ENCODE data around the gene JAKMIP2. TPM values are rescaled to one million over a fixed set of nuclear protein-coding genes. Genes with fewer than 3 reads are reported as not detected.
"Not testable (repeated sequence)": the region's sequence is repeated elsewhere in the genome, so short reads cannot be mapped to it uniquely, and the experiment has no call there.

JAKMIP2 gene
- total and polyA plus RNA-seq, 4 donors, result 0.93 to 3.8 (median 2.1) TPM

DNA sequence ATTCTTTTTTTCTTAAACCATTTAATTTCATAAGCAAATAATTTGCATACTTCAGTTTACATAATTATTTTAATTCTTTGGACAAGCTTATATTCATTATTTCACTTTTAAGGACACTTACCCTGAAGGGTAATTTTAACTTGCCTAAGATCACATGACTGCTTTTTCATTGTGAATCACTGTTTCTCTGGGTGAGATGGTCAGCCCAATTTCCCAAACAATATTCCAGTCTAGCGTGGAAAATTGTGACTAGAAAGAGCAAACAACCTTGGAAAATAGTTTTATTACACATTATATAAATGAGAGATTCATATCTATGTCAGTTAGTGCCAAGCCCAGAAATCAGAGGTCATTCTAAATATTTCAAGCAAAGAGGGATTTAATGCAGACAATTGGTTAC lies 21.4 kb upstream of the JAKMIP2 start:
- Histone ChIP-seq H3K9ac (ENCODE audit: insufficient read depth in 1 of 2, low read length in 2 of 2) (no peak overlapping the region), H3K4me1 (ENCODE audit: control insufficient read depth in 5 of 5, insufficient read depth in 5 of 5, low read length in 5 of 5) (peaks cover 0 to 24% (median 10%) of the 10 kb centered on the region in 5 donors), H3K36me3 (ENCODE audit: control insufficient read depth in 4 of 4, insufficient read depth in 4 of 4, low read length in 4 of 4) (no peaks in the 10 kb centered on the region), H3K27ac (ENCODE audit: low read depth in 1 of 2, low read length in 1 of 2) (no peak overlapping the region), H3K27me3 (ENCODE audit: control insufficient read depth in 3 of 3, insufficient read depth in 3 of 3, low read length in 2 of 3) (no peaks in the 10 kb centered on the region), H3K4me3 (no peak overlapping the region), H3K9me3 (ENCODE audit: control insufficient read depth in 4 of 4, insufficient read depth in 3 of 4, low read length in 3 of 4) (peaks cover 0 to 2% (median 0%) of the 10 kb centered on the region in 4 donors)
- DNase-seq, result no peak
- no peak for ATAC-seq (ENCODE audit: insufficient read depth, low FRiP score)
- 0 to 53% methylated on average over 1 of the region's 1 CpG for WGBS, 2 donors
- TF ChIP-seq, protein P1, sequence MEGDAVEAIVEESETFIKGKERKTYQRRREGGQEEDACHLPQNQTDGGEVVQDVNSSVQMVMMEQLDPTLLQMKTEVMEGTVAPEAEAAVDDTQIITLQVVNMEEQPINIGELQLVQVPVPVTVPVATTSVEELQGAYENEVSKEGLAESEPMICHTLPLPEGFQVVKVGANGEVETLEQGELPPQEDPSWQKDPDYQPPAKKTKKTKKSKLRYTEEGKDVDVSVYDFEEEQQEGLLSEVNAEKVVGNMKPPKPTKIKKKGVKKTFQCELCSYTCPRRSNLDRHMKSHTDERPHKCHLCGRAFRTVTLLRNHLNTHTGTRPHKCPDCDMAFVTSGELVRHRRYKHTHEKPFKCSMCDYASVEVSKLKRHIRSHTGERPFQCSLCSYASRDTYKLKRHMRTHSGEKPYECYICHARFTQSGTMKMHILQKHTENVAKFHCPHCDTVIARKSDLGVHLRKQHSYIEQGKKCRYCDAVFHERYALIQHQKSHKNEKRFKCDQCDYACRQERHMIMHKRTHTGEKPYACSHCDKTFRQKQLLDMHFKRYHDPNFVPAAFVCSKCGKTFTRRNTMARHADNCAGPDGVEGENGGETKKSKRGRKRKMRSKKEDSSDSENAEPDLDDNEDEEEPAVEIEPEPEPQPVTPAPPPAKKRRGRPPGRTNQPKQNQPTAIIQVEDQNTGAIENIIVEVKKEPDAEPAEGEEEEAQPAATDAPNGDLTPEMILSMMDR (IDR thresholded peaks at IDR 0.05; ENCODE audit: control extremely low read depth, extremely low read depth), result no peak

DNA sequence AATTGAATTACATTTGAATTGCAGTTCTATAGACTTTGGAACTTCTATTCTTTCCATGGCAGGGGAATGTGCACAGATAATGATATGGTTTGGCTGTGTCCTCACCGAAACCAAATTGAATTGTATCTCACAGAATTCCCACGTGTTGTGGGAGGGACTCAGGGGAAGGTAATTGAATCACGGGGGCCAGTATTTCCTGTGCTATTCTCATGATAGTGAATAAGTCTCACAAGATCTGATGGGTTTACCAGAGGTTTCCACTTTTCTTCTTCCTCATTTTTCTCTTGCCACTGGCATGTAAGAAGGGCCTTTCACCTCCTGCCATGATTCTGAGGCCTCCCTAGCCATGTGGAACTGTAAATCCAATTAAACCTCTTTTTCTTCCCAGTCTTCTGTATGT lies 20.6 kb upstream of the JAKMIP2 start:
- not testable (repeated sequence) for H3K27ac ChIP-seq (ENCODE audit: low read depth in 1 of 2, low read length in 1 of 2); H3K9me3 ChIP-seq (ENCODE audit: control insufficient read depth in 4 of 4, insufficient read depth in 3 of 4, low read length in 3 of 4); DNase-seq; H3K9ac ChIP-seq (ENCODE audit: insufficient read depth in 1 of 2, low read length in 2 of 2); H3K27me3 ChIP-seq (ENCODE audit: control insufficient read depth in 3 of 3, insufficient read depth in 3 of 3, low read length in 2 of 3); H3K4me3 ChIP-seq; ATAC-seq (ENCODE audit: insufficient read depth, low FRiP score); H3K36me3 ChIP-seq (ENCODE audit: control insufficient read depth in 4 of 4, insufficient read depth in 4 of 4, low read length in 4 of 4)
- H3K4me1 ChIP-seq (ENCODE audit: control insufficient read depth in 5 of 5, insufficient read depth in 5 of 5, low read length in 5 of 5), result peaks cover 0 to 24% (median 10%) of the 10 kb centered on the region in 5 donors
- WGBS, 2 donors, result 36 to 58% methylated on average over 3 of the region's 3 CpGs

DNA sequence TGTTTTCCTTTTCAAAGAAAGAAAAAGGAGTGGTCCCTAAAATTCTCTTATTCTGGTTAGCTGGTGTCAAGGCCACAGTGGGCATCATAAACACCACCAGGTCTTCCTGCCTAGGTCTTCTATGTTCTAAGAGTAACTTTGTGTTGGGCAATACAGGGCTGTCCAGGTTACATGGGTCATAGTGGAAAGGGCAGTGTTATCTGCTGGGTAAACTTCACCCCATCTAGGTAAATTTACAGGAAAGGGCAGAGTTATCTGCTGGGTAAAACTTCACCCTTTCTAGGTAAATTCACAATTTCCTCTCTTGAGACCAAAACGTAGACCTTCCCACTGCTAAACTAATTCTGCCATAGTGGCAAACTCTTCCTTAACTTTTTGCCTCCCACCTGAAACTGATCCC lies 18.9 kb upstream of the JAKMIP2 start:
- WGBS, 2 donors, result 71 to 79% methylated on average over 1 of the region's 1 CpG
- ATAC-seq (ENCODE audit: insufficient read depth, low FRiP score), result no peak

DNA sequence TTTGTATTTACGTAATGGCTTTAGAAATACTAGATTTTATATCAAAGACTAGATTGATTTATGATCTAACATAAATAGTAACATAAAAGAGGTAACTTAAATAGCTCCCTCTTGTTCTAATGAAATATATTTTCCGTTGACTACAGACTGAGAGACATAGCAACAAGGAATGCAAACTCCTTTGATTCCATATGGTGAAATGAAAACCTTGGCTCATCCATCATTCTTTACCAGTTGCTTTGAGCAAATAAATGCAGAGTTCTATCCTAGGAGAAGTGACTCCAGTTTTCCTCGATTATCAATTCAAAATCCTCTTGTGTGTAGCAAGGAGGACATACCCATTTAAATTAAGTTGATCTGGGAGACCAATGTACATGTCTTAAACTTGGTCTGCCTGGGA lies 18.0 kb upstream of the JAKMIP2 start:
- H3K4me3 ChIP-seq, result no peak overlapping the region
- H3K9ac ChIP-seq (ENCODE audit: insufficient read depth in 1 of 2, low read length in 2 of 2), result no peak overlapping the region
- H3K27ac ChIP-seq (ENCODE audit: low read depth in 1 of 2, low read length in 1 of 2), result no peak overlapping the region
- H3K27me3 ChIP-seq (ENCODE audit: control insufficient read depth in 3 of 3, insufficient read depth in 3 of 3, low read length in 2 of 3), result no peaks in the 10 kb centered on the region
- H3K9me3 ChIP-seq (ENCODE audit: control insufficient read depth in 4 of 4, insufficient read depth in 3 of 4, low read length in 3 of 4), result peaks cover 0 to 2% (median 0%) of the 10 kb centered on the region in 4 donors
- H3K4me1 ChIP-seq (ENCODE audit: control insufficient read depth in 5 of 5, insufficient read depth in 5 of 5, low read length in 5 of 5), result peaks cover 0 to 21% (median 9%) of the 10 kb centered on the region in 5 donors
- ATAC-seq (ENCODE audit: insufficient read depth, low FRiP score), result no peak
- H3K36me3 ChIP-seq (ENCODE audit: control insufficient read depth in 4 of 4, insufficient read depth in 4 of 4, low read length in 4 of 4), result no peaks in the 10 kb centered on the region
- 85 to 93% methylated on average over 3 of the region's 3 CpGs for WGBS, 2 donors
- no peak for DNase-seq
- TF ChIP-seq, protein P1 (IDR thresholded peaks at IDR 0.05; ENCODE audit: control extremely low read depth, extremely low read depth), result no peak

More for the DNA sequence above, 18.9 kb upstream of the JAKMIP2 start:
- Histone ChIP-seq H3K9me3 (ENCODE audit: control insufficient read depth in 4 of 4, insufficient read depth in 3 of 4, low read length in 3 of 4) (peaks cover 0 to 2% (median 0%) of the 10 kb centered on the region in 4 donors), H3K4me1 (ENCODE audit: control insufficient read depth in 5 of 5, insufficient read depth in 5 of 5, low read length in 5 of 5) (peaks cover 0 to 24% (median 10%) of the 10 kb centered on the region in 5 donors), H3K4me3 (no peak overlapping the region), H3K36me3 (ENCODE audit: control insufficient read depth in 4 of 4, insufficient read depth in 4 of 4, low read length in 4 of 4) (no peaks in the 10 kb centered on the region), H3K27ac (ENCODE audit: low read depth in 1 of 2, low read length in 1 of 2) (no peak overlapping the region), H3K9ac (ENCODE audit: insufficient read depth in 1 of 2, low read length in 2 of 2) (no peak overlapping the region), H3K27me3 (ENCODE audit: control insufficient read depth in 3 of 3, insufficient read depth in 3 of 3, low read length in 2 of 3) (no peaks in the 10 kb centered on the region)
- DNase-seq, result no peak
- TF ChIP-seq, protein P1 (IDR thresholded peaks at IDR 0.05; ENCODE audit: control extremely low read depth, extremely low read depth), result no peak

Measured in lung (tissue), 12 donors.